Lung (tissue), 12 donors: ENCODE results near the gene IFNA16. TPM values are rescaled to one million over a fixed set of nuclear protein-coding genes. Genes with fewer than 3 reads are reported as not detected.
A peak's percentile ranks its signal among the peaks of the same experiment; 100 is the strongest.
"Not testable (repeated sequence)": the region's sequence is repeated elsewhere in the genome, so short reads cannot be mapped to it uniquely, and the experiment has no call there.

Experiments used
- ATAC-seq: fragments of 200-7000 bp; cut with Tn5 transposase; one replicate; pipeline ENCODE4 v1.9.1; 2020; ENCODE audit warnings: moderate number of reproducible peaks; ENCODE audit not compliant: insufficient read depth, low FRiP score
- DNase-seq, 3 donors: peaks; one replicate each; pipeline ENCODE4 v3.0.0-alpha.2; 2013 to 2017
- H3K27ac ChIP-seq, 2 donors: one replicate each; pipeline ENCODE4 v1.5.1; 2013; ENCODE audit warnings: mild to moderate bottlenecking in 2 of 2, moderate library complexity in 2 of 2, control low read depth in 1 of 2, inconsistent platforms in 1 of 2, low read depth in 1 of 2, low read length in 1 of 2
- H3K27me3 ChIP-seq, 3 donors: one replicate each; pipeline ENCODE4 v1.5.1; 2013; ENCODE audit warnings: low read length in 2 of 3; ENCODE audit not compliant: control insufficient read depth in 3 of 3, insufficient read depth in 3 of 3
- H3K36me3 ChIP-seq, 4 donors: one replicate each; pipeline ENCODE4 v1.5.1; 2013; ENCODE audit warnings: low read length in 4 of 4, mild to moderate bottlenecking in 1 of 4, moderate library complexity in 1 of 4; ENCODE audit not compliant: control insufficient read depth in 4 of 4, insufficient read depth in 4 of 4
- H3K4me1 ChIP-seq, 5 donors: one replicate each; pipeline ENCODE4 v1.5.1; 2013; ENCODE audit warnings: low read length in 5 of 5, mild to moderate bottlenecking in 2 of 5, moderate library complexity in 1 of 5; ENCODE audit not compliant: control insufficient read depth in 5 of 5, insufficient read depth in 5 of 5
- H3K4me3 ChIP-seq: one replicate; pipeline ENCODE4 v1.5.1; 2013; ENCODE audit warnings: mild to moderate bottlenecking, control low read depth, moderate library complexity
- H3K9ac ChIP-seq, 2 donors: one replicate each; pipeline ENCODE4 v1.5.1; 2013; ENCODE audit warnings: low read length in 2 of 2, control low read depth in 1 of 2; ENCODE audit not compliant: insufficient read depth in 1 of 2
- H3K9me3 ChIP-seq, 4 donors: one replicate each; pipeline ENCODE4 v1.5.1; 2013; ENCODE audit warnings: low read length in 3 of 4, mild to moderate bottlenecking in 1 of 4, moderate library complexity in 1 of 4; ENCODE audit not compliant: control insufficient read depth in 4 of 4, insufficient read depth in 3 of 4
- WGBS, 2 donors: extraction: QIAGEN DNeasy Blood & Tissue Kit; methylation state at CpG; one replicate each; pipeline ENCODE4 v1.1.7; 2013; 5-methylcytosine and 5-hydroxymethylcytosine counted together
- polyA plus RNA-seq, 2 donors: library from polyadenylated mRNA; stranded (reverse); fragments of 200-250 nt; gene quantifications; one replicate each; pipeline ENCODE4 v1.2.1, GENCODE V29; 2013
- total RNA-seq, 2 donors: library from RNA; depleted of rRNA in 1 of 2; stranded (reverse); fragments of >200 nt in 1 of 2; gene quantifications; one replicate each; pipeline ENCODE4 v1.2.1, GENCODE V29; 2014 to 2021
- TF ChIP-seq, protein P1 (sequence below): IDR thresholded peaks from 2 replicates; pipeline ENCODE4 v1.5.1; 2012; ENCODE audit warnings: mild to moderate bottlenecking; ENCODE audit errors: control extremely low read depth, extremely low read depth
- donor health status: control.
- donor health status: control.
- donor health status: Bipolar disorder and iron deficiency.
- donor health status: healthy.
- donor health status: DM: yes; HTN: yes; CAD: no.

The IFNA16 gene
- total and polyA plus RNA-seq, 4 donors: not detected

- not testable (repeated sequence) for H3K9me3 ChIP-seq, H3K27me3 ChIP-seq, H3K4me3 ChIP-seq, H3K4me1 ChIP-seq, H3K9ac ChIP-seq, H3K27ac ChIP-seq, H3K36me3 ChIP-seq
- peak in 2 of 3 donors; percentile 5 to 19 for DNase-seq
- TF ChIP-seq, protein P1, sequence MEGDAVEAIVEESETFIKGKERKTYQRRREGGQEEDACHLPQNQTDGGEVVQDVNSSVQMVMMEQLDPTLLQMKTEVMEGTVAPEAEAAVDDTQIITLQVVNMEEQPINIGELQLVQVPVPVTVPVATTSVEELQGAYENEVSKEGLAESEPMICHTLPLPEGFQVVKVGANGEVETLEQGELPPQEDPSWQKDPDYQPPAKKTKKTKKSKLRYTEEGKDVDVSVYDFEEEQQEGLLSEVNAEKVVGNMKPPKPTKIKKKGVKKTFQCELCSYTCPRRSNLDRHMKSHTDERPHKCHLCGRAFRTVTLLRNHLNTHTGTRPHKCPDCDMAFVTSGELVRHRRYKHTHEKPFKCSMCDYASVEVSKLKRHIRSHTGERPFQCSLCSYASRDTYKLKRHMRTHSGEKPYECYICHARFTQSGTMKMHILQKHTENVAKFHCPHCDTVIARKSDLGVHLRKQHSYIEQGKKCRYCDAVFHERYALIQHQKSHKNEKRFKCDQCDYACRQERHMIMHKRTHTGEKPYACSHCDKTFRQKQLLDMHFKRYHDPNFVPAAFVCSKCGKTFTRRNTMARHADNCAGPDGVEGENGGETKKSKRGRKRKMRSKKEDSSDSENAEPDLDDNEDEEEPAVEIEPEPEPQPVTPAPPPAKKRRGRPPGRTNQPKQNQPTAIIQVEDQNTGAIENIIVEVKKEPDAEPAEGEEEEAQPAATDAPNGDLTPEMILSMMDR: peak; percentile 18
- 38 to 40% methylated on average over 6 of the region's 6 CpGs for WGBS, 2 donors
- peak; percentile 64 for ATAC-seq
These were observed 22.0 kb downstream of the IFNA16 start for GRCh38 chr9:21194867-21195776.

GRCh38 chr9:21187487-21187886, 29.6 kb downstream of the IFNA16 start, which contains the start of gene IFNA4:
TSS of gene IFNA4 (minus strand) at chr9:21187587. CDS start at chr9:21187531, 56 bp downstream.
- not testable (repeated sequence) for ATAC-seq

DNA sequence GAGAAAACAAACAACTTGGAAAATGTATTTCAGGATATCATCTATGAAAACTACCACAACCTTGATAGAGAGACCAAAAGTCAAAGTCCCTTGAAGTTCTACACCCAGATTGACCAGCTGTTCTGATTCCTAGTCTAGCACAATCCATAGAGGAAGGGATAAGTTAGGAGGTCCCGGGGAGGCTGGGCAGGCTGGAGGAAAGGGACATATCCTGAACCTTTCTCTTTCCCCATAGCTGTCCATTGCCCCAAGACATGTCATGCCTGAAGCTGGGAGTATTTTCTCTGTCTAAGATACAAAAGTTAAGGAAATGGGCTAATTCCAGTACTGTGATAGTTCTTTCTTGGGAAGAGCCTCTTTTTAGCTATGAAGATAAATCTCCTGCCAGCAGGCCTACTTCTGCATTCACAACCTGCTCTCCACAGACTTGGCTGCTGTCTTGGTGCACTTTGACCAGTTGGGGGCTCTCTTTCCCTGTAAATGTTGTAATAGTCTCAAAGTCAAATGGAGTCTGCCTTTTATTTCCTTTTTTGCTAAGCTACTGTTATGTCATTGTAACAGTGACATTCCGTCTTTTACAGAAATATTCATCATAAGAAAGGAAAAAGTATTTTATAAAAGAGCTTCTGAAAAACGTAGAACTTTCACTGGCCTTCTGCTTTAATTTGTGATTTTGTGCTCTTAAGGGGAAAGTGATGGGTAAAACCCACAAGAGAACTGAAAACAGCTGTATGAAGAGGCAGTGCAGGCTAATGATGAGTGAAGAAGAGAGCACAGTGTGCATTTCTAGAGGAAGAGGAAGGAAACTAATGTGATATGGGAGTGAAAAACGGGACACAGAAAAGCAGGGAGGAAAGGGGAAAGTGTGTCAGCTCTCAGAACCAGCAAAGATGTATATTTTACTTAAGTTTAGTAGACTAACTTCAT, 34.0 kb downstream of the IFNA16 start:
- DNase-seq: peak in 2 of 3 donors; percentile 4 to 5

More at GRCh38 chr9:21187487-21187886, 29.6 kb downstream of the IFNA16 start, which contains the start of gene IFNA4:
- not testable (repeated sequence) for H3K36me3 ChIP-seq, H3K9me3 ChIP-seq, H3K4me1 ChIP-seq, DNase-seq, H3K27me3 ChIP-seq, H3K4me3 ChIP-seq, H3K27ac ChIP-seq, H3K9ac ChIP-seq
- 89 to 95% methylated on average over 3 of the region's 3 CpGs for WGBS, 2 donors

More for the DNA sequence above, 34.0 kb downstream of the IFNA16 start:
- not testable (repeated sequence) for H3K27me3 ChIP-seq, H3K9me3 ChIP-seq, H3K4me3 ChIP-seq, H3K36me3 ChIP-seq, H3K4me1 ChIP-seq, H3K27ac ChIP-seq, ATAC-seq, H3K9ac ChIP-seq
- TF ChIP-seq, protein P1: peak; percentile 13
- WGBS, 2 donors: 31 to 40% methylated on average over 4 of the region's 4 CpGs
